ENCODE results near the gene GPR55. TPM values are rescaled to one million over a fixed set of nuclear protein-coding genes. Genes with fewer than 3 reads are reported as not detected.

GPR55 gene
- total RNA-seq, 1 experiment from 2014 or later: not detected

DNA sequence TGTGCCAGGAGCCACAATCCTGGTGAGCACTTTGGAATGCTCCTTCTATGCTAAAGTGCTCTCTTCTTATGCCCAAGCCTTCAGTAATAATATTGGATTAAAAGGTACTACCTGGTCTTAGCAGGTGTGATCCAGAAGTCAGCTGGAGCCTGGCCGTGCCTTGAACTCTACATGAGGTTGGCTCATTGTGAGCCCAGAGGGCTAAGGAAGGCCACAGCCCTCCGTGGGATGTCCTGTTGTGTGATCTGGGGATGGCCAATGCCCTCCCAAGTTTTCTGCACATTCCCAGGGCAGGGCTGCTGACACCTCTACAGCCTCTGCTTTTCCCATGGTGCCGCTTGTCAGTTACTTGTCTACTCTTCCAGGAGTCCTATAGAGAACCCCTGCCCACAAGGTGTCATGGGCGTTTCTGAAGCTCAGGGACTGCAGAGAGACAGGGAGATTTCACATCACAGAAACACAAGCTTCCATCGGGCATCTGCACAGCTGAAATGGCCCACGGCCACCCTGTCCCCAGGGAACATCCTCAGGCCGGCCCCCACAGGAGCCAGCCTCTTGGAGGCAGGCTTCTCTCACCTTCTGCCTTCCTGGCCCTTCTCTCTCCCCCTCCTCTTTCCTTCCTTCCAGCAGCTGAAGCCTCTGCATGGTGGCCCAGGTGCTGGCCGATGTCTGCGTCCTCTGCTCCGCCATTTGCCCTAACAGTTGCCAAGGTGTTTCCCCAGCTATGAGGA is 27.3 kb upstream of the GPR55 start:
- Mint-ChIP-seq H3K4me1 (ENCODE audit: low read depth, unreplicated experiment) (no peaks in the 10 kb centered on the region), H3K36me3 (ENCODE audit: insufficient read depth, unreplicated experiment) (peaks cover 5% of the 10 kb centered on the region), H3K27me3 (ENCODE audit: insufficient read depth, unreplicated experiment) (no peaks in the 10 kb centered on the region), H3K9me3 (ENCODE audit: unreplicated experiment) (no peaks in the 10 kb centered on the region), H3K27ac (ENCODE audit: unreplicated experiment) (no peak overlapping the region), H3K4me3 (ENCODE audit: unreplicated experiment) (no peak overlapping the region)
- TF ChIP-seq, protein P1, sequence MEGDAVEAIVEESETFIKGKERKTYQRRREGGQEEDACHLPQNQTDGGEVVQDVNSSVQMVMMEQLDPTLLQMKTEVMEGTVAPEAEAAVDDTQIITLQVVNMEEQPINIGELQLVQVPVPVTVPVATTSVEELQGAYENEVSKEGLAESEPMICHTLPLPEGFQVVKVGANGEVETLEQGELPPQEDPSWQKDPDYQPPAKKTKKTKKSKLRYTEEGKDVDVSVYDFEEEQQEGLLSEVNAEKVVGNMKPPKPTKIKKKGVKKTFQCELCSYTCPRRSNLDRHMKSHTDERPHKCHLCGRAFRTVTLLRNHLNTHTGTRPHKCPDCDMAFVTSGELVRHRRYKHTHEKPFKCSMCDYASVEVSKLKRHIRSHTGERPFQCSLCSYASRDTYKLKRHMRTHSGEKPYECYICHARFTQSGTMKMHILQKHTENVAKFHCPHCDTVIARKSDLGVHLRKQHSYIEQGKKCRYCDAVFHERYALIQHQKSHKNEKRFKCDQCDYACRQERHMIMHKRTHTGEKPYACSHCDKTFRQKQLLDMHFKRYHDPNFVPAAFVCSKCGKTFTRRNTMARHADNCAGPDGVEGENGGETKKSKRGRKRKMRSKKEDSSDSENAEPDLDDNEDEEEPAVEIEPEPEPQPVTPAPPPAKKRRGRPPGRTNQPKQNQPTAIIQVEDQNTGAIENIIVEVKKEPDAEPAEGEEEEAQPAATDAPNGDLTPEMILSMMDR (IDR thresholded peaks at IDR 0.05; ENCODE audit: insufficient read depth in 1 of 2, low read depth in 1 of 2, low read length in 1 of 2, severe bottlenecking in 1 of 2, unreplicated experiment in 1 of 2): no peak
- ChIA-PET CTCF (interaction anchor here (0.6 kb wide), 1 partner anchor 127 kb away, joined by 5 read pairs; no protein-coding TSS in a partner anchor), POLR2A (no interaction called here)
- 0 out of 2 replicates have a peak, but pooled peaks cover 6% of the 10 kb centered on the region for H3K4me1 ChIP-seq
- intact Hi-C loops (cut with micrococcal nuclease; ENCODE audit: unreplicated experiment): no loop called here
- H3K4me3 ChIP-seq (ENCODE audit: low read depth, low read length): no peak overlapping the region
- H3K9me3 ChIP-seq: no peaks in the 10 kb centered on the region
- DNase-seq: no peak
- BruUV-seq (replicated peaks): no TSS peak
- H3K27me3 ChIP-seq (replicated peaks; ENCODE audit: control insufficient read depth, insufficient read depth, low read length): no peaks in the 10 kb centered on the region
- H3K36me3 ChIP-seq (ENCODE audit: control insufficient read depth, insufficient read depth, low read length): no peaks in the 10 kb centered on the region

DNA sequence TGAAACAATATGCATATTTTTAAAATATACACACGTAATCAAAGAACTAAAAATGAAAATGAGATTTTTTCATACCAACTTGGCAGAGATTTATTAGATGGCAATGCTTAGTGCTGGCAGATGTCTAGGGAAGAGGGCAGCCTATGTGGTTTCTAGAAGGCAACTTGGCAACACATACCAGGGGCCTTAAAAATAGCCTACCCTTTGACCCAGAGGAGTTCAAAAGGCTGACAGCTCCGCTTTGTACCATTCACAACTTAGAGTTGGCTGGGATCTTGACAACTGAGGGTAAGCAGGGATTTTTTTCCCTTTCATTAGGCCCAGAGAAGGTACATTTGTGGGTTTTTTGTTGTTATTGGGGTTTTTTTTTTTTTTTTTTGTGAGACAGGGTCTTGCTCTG is 26.4 kb upstream of the GPR55 start:
- no peaks in the 10 kb centered on the region for H3K9me3 ChIP-seq
- H3K36me3 ChIP-seq (ENCODE audit: control insufficient read depth, insufficient read depth, low read length): no peaks in the 10 kb centered on the region
- Mint-ChIP-seq H3K36me3 (ENCODE audit: insufficient read depth, unreplicated experiment) (no peaks in the 10 kb centered on the region), H3K27ac (ENCODE audit: unreplicated experiment) (no peak overlapping the region), H3K27me3 (ENCODE audit: insufficient read depth, unreplicated experiment) (no peaks in the 10 kb centered on the region), H3K4me1 (ENCODE audit: low read depth, unreplicated experiment) (no peaks in the 10 kb centered on the region), H3K4me3 (ENCODE audit: unreplicated experiment) (no peak overlapping the region), H3K9me3 (ENCODE audit: unreplicated experiment) (no peaks in the 10 kb centered on the region)
- intact Hi-C loops (cut with micrococcal nuclease; ENCODE audit: unreplicated experiment): no loop called here
- DNase-seq: no peak
- ChIA-PET CTCF (no interaction called here), POLR2A (no interaction called here)
- no peak overlapping the region for H3K4me3 ChIP-seq (ENCODE audit: low read depth, low read length)
- no TSS peak for BruUV-seq (replicated peaks)
- no peaks in the 10 kb centered on the region for H3K4me1 ChIP-seq
- TF ChIP-seq, protein P1 (IDR thresholded peaks at IDR 0.05; ENCODE audit: insufficient read depth in 1 of 2, low read depth in 1 of 2, low read length in 1 of 2, severe bottlenecking in 1 of 2, unreplicated experiment in 1 of 2): no peak
- no peaks in the 10 kb centered on the region for H3K27me3 ChIP-seq (replicated peaks; ENCODE audit: control insufficient read depth, insufficient read depth, low read length)

DNA sequence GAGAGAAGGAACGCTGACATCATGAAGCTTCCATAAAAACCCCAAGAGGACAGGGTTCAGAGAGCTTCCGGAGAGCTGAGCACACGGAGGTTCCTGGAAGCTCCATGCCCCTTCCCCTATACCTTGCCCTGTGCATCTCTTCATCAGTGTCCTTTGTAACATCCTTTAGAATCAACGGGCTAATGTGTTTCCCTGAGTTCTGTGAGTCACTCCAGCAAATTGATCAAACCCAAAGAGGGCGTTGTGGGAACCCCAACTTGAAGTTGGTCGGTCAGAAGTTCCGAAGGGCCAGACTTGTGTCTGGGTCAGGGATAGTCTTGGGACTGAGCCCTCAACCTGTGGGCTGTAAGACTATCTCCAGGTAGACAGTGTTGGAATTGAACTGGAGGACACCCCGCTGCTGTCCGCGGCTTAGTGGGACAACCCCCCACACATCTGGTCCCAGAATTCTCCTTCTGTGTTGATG is 25.9 kb upstream of the GPR55 start:
- Histone ChIP-seq H3K9me3 (no peaks in the 10 kb centered on the region), H3K4me1 (no peaks in the 10 kb centered on the region), H3K27me3 (replicated peaks; ENCODE audit: control insufficient read depth, insufficient read depth, low read length) (no peaks in the 10 kb centered on the region), H3K4me3 (ENCODE audit: low read depth, low read length) (no peak overlapping the region), H3K36me3 (ENCODE audit: control insufficient read depth, insufficient read depth, low read length) (no peaks in the 10 kb centered on the region)
- intact Hi-C loops (cut with micrococcal nuclease; ENCODE audit: unreplicated experiment): no loop called here
- Mint-ChIP-seq H3K4me3 (ENCODE audit: unreplicated experiment) (no peak overlapping the region), H3K27ac (ENCODE audit: unreplicated experiment) (no peak overlapping the region), H3K9me3 (ENCODE audit: unreplicated experiment) (no peaks in the 10 kb centered on the region), H3K4me1 (ENCODE audit: low read depth, unreplicated experiment) (no peaks in the 10 kb centered on the region), H3K36me3 (ENCODE audit: insufficient read depth, unreplicated experiment) (no peaks in the 10 kb centered on the region), H3K27me3 (ENCODE audit: insufficient read depth, unreplicated experiment) (no peaks in the 10 kb centered on the region)
- DNase-seq: no peak
- CTCF ChIA-PET: no interaction called here
- TF ChIP-seq, protein P1 (IDR thresholded peaks at IDR 0.05; ENCODE audit: insufficient read depth in 1 of 2, low read depth in 1 of 2, low read length in 1 of 2, severe bottlenecking in 1 of 2, unreplicated experiment in 1 of 2): no peak
- BruUV-seq (replicated peaks): no TSS peak
- POLR2A ChIA-PET: no interaction called here
